Thymus (tissue), 11 donors: ENCODE measurements around the gene AHCY. TPM values are rescaled to one million over a fixed set of nuclear protein-coding genes. Genes with fewer than 3 reads are reported as not detected.
"Not testable (repeated sequence)": the region's sequence is repeated elsewhere in the genome, so short reads cannot be mapped to it uniquely, and the experiment has no call there.

Experiments used
- DNase-seq, 9 donors: peaks; one replicate each; pipeline ENCODE4 v3.0.0-alpha.2; 2013; ENCODE audit warnings: low spot score in 9 of 9, low read depth in 6 of 9, missing footprints in 1 of 9
- H3K27ac ChIP-seq, 2 donors: one replicate each; pipeline ENCODE4 v1.5.1; 2013; ENCODE audit warnings: control low read depth in 1 of 2, low read depth in 1 of 2, low read length in 1 of 2, mild to moderate bottlenecking in 1 of 2, moderate library complexity in 1 of 2
- H3K27me3 ChIP-seq, 2 donors: one replicate each; pipeline ENCODE4 v1.5.1; 2013; ENCODE audit warnings: low read length in 1 of 2; ENCODE audit not compliant: control insufficient read depth in 2 of 2, insufficient read depth in 1 of 2
- H3K36me3 ChIP-seq, 2 donors: one replicate each; pipeline ENCODE4 v1.5.1; 2013; ENCODE audit warnings: low read length in 1 of 2, mild to moderate bottlenecking in 1 of 2, moderate library complexity in 1 of 2; ENCODE audit not compliant: control insufficient read depth in 2 of 2, insufficient read depth in 2 of 2
- H3K4me1 ChIP-seq, 2 donors: one replicate each; pipeline ENCODE4 v1.5.1; 2013; ENCODE audit warnings: low read length in 2 of 2; ENCODE audit not compliant: control insufficient read depth in 2 of 2, insufficient read depth in 2 of 2
- H3K4me3 ChIP-seq, 2 donors: one replicate each; pipeline ENCODE4 v1.5.1; 2013; ENCODE audit warnings: low read length in 2 of 2, control low read depth in 1 of 2, mild to moderate bottlenecking in 1 of 2
- H3K9me3 ChIP-seq, 2 donors: one replicate each; pipeline ENCODE4 v1.5.1; 2013; ENCODE audit warnings: low read length in 1 of 2, mild to moderate bottlenecking in 1 of 2; ENCODE audit not compliant: control insufficient read depth in 2 of 2, insufficient read depth in 1 of 2
- WGBS: extraction: QIAGEN DNeasy Blood & Tissue Kit; methylation state at CpG from one replicate; pipeline ENCODE4 v1.1.7; 2013; 5-methylcytosine and 5-hydroxymethylcytosine counted together
- polyA plus RNA-seq: library from polyadenylated mRNA; stranded (reverse); fragments of 200-250 nt; gene quantifications from one replicate; pipeline ENCODE4 v1.2.3, GENCODE V29; 2013
- total RNA-seq: library from RNA; stranded (reverse); fragments of 120-200 nt; gene quantifications from one replicate; pipeline ENCODE4 v1.2.4, GENCODE V29; 2013
- donor health status: healthy.

The AHCY gene
- total and polyA plus RNA-seq, 2 donors: 56.0 to 69.6 TPM

DNA sequence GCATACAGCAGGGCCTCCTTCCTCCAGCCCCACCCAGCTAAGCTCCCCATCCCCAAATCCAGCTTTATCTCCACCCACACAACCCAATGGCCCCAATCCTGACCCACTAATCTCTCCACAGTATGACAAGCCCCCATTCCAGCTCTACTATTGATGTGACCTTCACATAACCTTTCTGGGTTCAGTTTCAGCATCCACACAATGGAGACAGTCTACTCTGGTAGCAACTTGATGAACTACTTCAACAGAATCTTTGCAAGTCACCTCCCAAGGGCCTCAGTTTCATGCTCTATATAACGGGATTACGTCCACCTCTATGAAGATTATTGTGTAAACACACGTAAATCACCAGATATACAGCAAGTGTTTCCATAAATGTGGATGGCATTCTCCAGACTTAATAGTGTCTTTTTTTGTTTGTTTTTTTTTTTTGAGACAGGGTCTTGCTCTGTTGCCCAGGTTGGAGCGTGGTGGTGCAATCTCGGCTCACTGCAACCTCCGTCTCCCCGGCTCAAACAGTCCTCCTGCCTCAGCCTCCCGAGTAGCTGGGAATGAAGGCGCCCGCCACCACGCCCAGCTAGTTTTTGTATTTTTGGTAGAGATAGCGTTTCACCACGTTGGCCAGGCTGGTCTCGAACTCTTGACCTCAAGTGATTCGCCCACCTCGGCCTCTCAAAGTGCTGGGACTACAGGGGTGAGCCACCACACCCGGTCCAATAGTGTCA is 1.4 kb downstream of the AHCY start:
- H3K4me1 ChIP-seq: peaks cover 0 to 27% of the 10 kb centered on the region in 2 donors
- peaks cover 0 to 3% of the 10 kb centered on the region in 2 donors for H3K36me3 ChIP-seq
- no peaks in the 10 kb centered on the region for H3K9me3 ChIP-seq
- 95% methylated on average over 17 of the region's 17 CpGs for WGBS
- peak overlapping the region in 1 of 2 donors; percentile 74 for H3K4me3 ChIP-seq
- DNase-seq: no peak
- no peak overlapping the region for H3K27ac ChIP-seq
- no peaks in the 10 kb centered on the region for H3K27me3 ChIP-seq

DNA sequence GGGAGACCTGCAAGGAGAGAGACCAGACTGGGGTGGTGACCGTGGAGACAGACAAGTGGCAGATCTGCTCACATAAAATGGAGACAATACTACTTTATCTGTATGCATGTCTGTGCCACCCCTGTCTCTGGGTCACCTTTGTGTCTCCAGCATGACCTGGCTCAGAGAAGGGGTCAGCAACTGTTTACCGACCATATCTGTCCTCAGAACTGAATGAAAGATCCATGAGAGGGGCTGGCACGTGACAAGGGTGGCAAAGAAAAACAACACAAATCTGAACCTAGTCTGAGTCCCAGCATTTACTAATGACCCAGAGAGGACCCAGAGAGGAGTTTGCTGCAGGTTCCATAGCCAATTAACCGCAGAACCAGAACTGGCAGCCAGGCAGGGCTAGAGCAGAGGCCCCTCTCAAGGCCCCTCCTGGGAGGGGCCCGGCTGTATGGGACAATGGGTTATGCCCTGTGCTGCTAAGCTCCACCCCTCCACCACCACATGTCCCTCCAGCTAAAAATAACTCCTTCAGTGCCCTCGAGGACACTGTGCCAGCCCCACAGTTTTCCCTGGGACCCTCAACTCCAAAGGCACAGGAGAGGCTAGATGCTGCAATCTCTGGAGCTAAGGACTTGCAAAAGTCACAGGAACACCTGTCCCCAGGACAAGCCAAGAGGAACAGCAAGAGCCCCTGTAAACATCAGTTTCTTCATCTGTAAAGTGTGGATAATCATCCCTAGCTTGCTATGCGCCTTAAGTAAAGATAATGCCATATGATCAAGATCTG is 2.2 kb downstream of the AHCY start:
- WGBS: 80% methylated on average over 7 of the region's 7 CpGs
- H3K9me3 ChIP-seq: no peaks in the 10 kb centered on the region
- no peak overlapping the region for H3K4me3 ChIP-seq
- no peak for DNase-seq
- peaks cover 0 to 3% of the 10 kb centered on the region in 2 donors for H3K36me3 ChIP-seq
- H3K27me3 ChIP-seq: no peaks in the 10 kb centered on the region
- no peak overlapping the region for H3K27ac ChIP-seq
- H3K4me1 ChIP-seq: peaks cover 0 to 27% of the 10 kb centered on the region in 2 donors

DNA sequence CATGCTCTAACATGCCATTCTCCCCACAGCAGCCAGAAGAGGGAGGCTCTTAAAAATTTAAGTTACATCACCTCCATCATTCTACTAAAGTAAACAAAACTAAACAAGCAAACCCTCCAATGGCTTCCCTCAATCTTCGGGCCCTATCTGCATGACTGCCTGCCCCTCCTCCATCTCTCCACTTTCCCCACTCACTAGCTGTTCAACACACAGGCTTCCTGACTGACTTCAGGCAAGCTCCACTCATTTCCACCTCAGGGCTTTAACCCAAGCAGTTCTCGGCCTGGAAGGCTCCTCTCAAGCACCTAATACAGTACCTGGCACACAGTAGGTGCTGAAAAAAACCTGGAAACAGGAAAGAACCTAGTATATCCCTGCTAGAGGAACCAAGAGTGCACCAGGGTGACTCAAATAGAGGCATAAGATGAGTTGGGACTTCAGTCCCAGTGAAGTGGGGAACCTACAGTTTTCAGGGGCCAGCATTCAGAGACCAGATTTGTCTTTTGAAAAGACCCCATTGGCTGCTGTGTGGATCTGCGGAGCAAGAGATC is 2.8 kb downstream of the AHCY start:
- H3K9me3 ChIP-seq: no peaks in the 10 kb centered on the region
- 95% methylated on average over 3 of the region's 3 CpGs for WGBS
- H3K27me3 ChIP-seq: no peaks in the 10 kb centered on the region
- H3K4me1 ChIP-seq: peaks cover 0 to 27% of the 10 kb centered on the region in 2 donors
- H3K4me3 ChIP-seq: no peak overlapping the region
- peaks cover 0 to 3% of the 10 kb centered on the region in 2 donors for H3K36me3 ChIP-seq
- H3K27ac ChIP-seq: no peak overlapping the region
- no peak for DNase-seq

DNA sequence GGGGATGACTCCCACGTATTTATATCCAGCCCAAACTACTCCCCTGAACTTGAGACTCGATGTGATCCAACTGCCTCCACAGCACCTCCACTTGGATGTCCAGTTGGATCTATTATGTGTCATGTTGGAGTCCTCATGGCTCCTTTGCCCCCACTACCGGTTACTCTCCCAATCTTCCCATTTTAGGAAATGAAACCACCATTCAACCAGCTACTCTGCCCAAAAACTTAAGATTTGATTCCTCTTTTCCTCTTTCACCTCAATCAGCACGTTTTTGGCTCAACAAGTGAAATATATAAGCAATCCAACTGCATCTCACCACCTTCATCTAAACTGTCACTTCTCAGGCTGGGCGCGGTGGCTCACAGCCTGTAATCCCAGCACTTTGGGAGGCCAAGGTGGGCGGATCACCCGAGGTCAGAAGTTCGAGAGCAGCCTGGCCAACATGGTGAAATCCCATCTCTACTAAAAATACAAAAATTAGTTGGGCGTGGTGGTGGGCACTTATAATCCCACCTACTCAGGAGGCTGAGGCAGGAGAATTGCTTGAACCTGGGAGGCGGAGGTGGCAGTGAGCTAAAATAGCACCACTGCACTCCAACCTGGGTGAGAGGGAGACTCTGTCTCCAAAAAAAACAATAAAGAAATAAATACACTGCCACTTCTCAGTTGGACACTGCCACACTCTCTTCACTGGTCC is 3.4 kb downstream of the AHCY start:
- Histone ChIP-seq H3K27ac (no peak overlapping the region), H3K4me1 (peaks cover 0 to 27% of the 10 kb centered on the region in 2 donors), H3K36me3 (peaks cover 3% of the 10 kb centered on the region in 2 donors), H3K4me3 (no peak overlapping the region), H3K27me3 (no peaks in the 10 kb centered on the region), H3K9me3 (no peaks in the 10 kb centered on the region)
- WGBS: 88% methylated on average over 11 of the region's 11 CpGs
- no peak for DNase-seq

DNA sequence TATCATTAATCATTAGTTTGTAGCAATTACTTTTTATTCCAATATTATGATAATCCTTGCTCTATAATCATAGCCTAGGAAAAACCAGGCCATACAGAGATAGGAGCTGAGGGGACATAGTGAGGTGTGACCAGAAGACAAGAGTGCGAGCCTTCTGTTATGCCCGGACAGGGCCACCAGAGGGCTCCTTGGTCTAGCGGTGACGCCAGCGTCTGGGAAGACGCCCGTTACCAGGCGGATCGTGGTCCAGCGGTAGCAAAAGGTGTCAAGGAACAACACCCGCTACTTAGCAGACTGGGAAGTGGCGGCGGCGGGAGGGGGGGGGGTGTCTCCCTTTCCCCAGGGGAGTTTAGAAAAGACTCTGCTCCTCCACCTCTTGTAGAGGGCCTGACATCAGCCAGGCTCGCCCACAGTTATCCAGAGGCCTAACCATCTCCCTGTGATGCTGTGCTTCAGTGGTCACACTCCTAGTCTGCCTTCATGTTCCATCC is 4.8 kb downstream of the AHCY start:
- not testable (repeated sequence) for H3K4me3 ChIP-seq, H3K27me3 ChIP-seq, DNase-seq, H3K27ac ChIP-seq, H3K9me3 ChIP-seq
- 98% methylated on average over 10 of the region's 15 CpGs for WGBS
- peaks cover 0 to 23% of the 10 kb centered on the region in 2 donors for H3K4me1 ChIP-seq
- peaks cover 9 to 14% of the 10 kb centered on the region in 2 donors for H3K36me3 ChIP-seq

DNA sequence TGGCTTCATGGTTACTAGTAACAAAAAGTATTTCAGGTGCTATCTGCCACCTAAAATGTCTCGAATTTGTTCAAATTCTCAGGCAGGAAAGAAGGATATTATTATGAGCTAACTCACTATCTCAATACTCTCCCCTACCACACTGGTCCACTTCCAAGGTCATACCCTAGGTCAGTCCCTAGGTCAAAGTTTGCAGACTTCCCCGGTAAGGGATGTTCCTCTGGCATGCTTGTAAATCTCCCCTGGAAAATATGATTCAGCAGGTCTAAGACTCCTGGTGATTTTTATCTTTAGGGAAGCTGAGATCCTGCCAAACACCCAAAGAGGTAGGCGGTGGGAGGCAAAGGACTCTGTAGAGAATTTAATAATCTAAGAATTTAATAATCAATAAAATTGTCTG is 6.7 kb downstream of the AHCY start:
- no peaks in the 10 kb centered on the region for H3K27me3 ChIP-seq
- H3K9me3 ChIP-seq: no peaks in the 10 kb centered on the region
- H3K4me1 ChIP-seq: peaks cover 0 to 10% of the 10 kb centered on the region in 2 donors
- H3K36me3 ChIP-seq: peaks cover 14 to 24% of the 10 kb centered on the region in 2 donors
- H3K27ac ChIP-seq: no peak overlapping the region
- no peak overlapping the region for H3K4me3 ChIP-seq
- 98% methylated on average over 3 of the region's 3 CpGs for WGBS
- no peak for DNase-seq

DNA sequence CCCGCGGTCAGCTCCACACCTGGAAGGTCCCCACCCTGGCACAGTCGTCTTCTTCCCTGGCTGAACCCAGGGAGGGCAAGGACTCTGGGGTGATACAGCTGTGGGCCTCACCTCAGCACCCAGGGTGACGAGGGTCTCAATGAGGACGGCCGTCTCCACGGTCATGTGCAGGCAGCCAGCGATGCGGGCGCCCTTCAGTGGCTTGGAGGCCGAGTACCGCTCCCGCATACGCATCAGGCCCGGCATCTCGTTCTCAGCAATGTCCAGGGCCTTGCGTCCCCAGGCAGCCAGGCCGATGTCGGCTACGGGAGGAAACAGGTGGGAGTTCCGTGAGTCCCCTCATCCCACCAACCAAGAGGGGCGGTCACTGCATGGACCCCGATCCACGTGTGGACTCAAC is 7.9 kb downstream of the AHCY start:
- Histone ChIP-seq H3K27me3 (no peaks in the 10 kb centered on the region), H3K27ac (no peak overlapping the region), H3K36me3 (peaks cover 22 to 34% of the 10 kb centered on the region in 2 donors), H3K4me3 (no peak overlapping the region), H3K4me1 (no peaks in the 10 kb centered on the region), H3K9me3 (no peaks in the 10 kb centered on the region)
- DNase-seq: no peak
- 98% methylated on average over 24 of the region's 24 CpGs for WGBS

DNA sequence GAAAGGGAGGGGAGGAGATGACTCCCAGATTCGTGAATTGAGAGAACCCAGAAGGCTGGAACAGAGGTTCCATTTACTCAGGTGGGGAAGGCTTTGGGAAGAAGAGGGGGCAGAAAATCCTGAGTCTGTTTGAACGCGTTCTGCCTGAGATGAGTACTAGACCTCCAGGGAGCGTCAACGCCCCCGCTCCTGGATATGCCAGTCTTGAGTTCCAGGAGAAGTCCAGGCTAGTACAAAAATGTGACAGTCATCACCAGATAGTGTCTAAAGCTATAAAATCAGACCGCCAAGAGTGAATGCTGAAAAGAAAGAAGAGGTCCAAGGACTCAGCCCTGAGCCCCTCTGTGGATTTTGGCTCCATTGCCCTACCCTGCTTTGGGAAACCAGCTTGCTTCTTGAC is 8.6 kb downstream of the AHCY start:
- no peaks in the 10 kb centered on the region for H3K4me1 ChIP-seq
- WGBS: 97% methylated on average over 7 of the region's 7 CpGs
- no peak overlapping the region for H3K27ac ChIP-seq
- H3K9me3 ChIP-seq: no peaks in the 10 kb centered on the region
- H3K4me3 ChIP-seq: no peak overlapping the region
- no peak for DNase-seq
- no peaks in the 10 kb centered on the region for H3K27me3 ChIP-seq
- peaks cover 29 to 40% of the 10 kb centered on the region in 2 donors for H3K36me3 ChIP-seq
